Endodermal cell (in vitro differentiated cells): ENCODE measurements around the gene CCDC171. TPM values are rescaled to one million over a fixed set of nuclear protein-coding genes. Genes with fewer than 3 reads are reported as not detected.

Source experiments
- DNase-seq: peaks from one replicate; pipeline ENCODE4 v3.0.0-alpha.2; 2017
- H3K27ac ChIP-seq: 2 replicates; pipeline ENCODE4 v1.5.1; 2013; ENCODE audit warnings: mild to moderate bottlenecking, low read depth, low read length, moderate library complexity
- H3K27me3 ChIP-seq: 2 replicates; pipeline ENCODE4 v1.6.1; 2013; ENCODE audit warnings: mild to moderate bottlenecking, low read length, moderate library complexity; ENCODE audit not compliant: insufficient read depth, control insufficient read depth, poor library complexity, severe bottlenecking
- H3K36me3 ChIP-seq: 2 replicates; pipeline ENCODE4 v1.7.0; 2013; ENCODE audit warnings: mild to moderate bottlenecking, low read length, moderate library complexity; ENCODE audit not compliant: control insufficient read depth, insufficient read depth
- H3K4me1 ChIP-seq: one replicate; pipeline ENCODE4 v1.7.0; 2013; ENCODE audit warnings: low read length; ENCODE audit not compliant: control insufficient read depth, insufficient read depth
- H3K4me3 ChIP-seq: 2 replicates; pipeline ENCODE4 v1.5.1; 2013; ENCODE audit warnings: mild to moderate bottlenecking, low read length, moderate library complexity
- H3K9ac ChIP-seq: 2 replicates; pipeline ENCODE4 v1.6.1; 2013; ENCODE audit warnings: mild to moderate bottlenecking, low read length, moderate library complexity; ENCODE audit not compliant: poor library complexity, severe bottlenecking; ENCODE audit errors: extremely low read depth
- H3K9me3 ChIP-seq: 2 replicates; pipeline ENCODE4 v1.6.1; 2013; ENCODE audit warnings: mild to moderate bottlenecking, low read length, moderate library complexity; ENCODE audit not compliant: control insufficient read depth
- H3K27ac Mint-ChIP-seq: 2 replicates; pipeline ENCODE4 v1.8.0; 2020; ENCODE audit warnings: mixed read lengths
- H3K27me3 Mint-ChIP-seq: 2 replicates; pipeline ENCODE4 v1.8.0; 2021; ENCODE audit warnings: mild to moderate bottlenecking, mixed read lengths; ENCODE audit not compliant: insufficient read depth
- H3K36me3 Mint-ChIP-seq: 2 replicates; pipeline ENCODE4 v1.8.0; 2020; ENCODE audit warnings: low read depth, mixed read lengths
- H3K4me1 Mint-ChIP-seq: 2 replicates; pipeline ENCODE4 v1.8.0; 2020; ENCODE audit warnings: mixed read lengths
- H3K4me3 Mint-ChIP-seq: 2 replicates; pipeline ENCODE4 v1.8.0; 2020; ENCODE audit warnings: mild to moderate bottlenecking, moderate library complexity, mixed read lengths
- H3K9me3 Mint-ChIP-seq: 2 replicates; pipeline ENCODE4 v1.8.0; 2020; ENCODE audit warnings: mild to moderate bottlenecking, mixed read lengths
- CTCF ChIP-seq: fragments of 200-600 bp; sonication (generic); conservative IDR thresholded peaks from 2 replicates; pipeline ENCODE4 v1.5.0; 2021; ENCODE audit warnings: antibody characterized with exemption, mild to moderate bottlenecking
- WGBS, 2 experiments: methylation state at CpG; one replicate each; pipeline versions ENCODE4 v1.1.5 to v1.1.7; 2013; ENCODE audit warnings: missing lambda C conversion rate in 2 of 2, mixed read lengths in 1 of 2; ENCODE audit not compliant: insufficient coverage in 1 of 2, insufficient read length in 1 of 2; 5-methylcytosine and 5-hydroxymethylcytosine counted together
- total RNA-seq, 2 donors: library from RNA; stranded (reverse); fragmentation: NEBNext Ultra II Directional in 1 of 2; extraction: Animal tissue kit (Norgen Biotek cat#: 25700) in 1 of 2; gene quantifications; 2 replicates in 1 of 2; 3 replicates in 1 of 2; pipeline ENCODE4 v1.2.1, GENCODE V29; 2021

CCDC171 gene
- total RNA-seq, 2 donors from 2014 or later, result 6.3 to 6.8 TPM

- no peak overlapping the region for H3K27ac ChIP-seq
These were observed 293.8 kb downstream of the CCDC171 start for GRCh38 chr9:15846611-15847010.

DNA sequence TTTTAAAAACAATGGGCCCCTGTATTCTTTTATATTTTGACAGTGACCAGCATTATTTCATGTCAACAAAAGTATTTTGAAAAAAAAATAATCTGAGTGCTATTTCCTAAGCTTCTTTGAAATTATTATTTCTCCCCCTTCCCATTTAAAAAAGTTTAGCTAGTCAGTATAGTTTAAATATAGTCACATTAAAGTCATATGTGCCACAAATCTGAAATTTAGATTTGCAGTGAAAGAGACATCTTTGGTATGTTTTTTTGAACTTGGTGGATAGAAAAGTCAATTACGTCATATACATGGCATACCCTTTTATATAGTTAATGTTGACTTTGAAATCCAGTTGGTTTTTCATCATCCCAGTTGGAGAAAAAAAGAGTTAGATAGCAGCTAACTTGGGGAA lies 297.0 kb downstream of the CCDC171 start:
- DNase-seq, result no peak
- Mint-ChIP-seq H3K4me1 (no peaks in the 10 kb centered on the region), H3K36me3 (no peaks in the 10 kb centered on the region)

More at GRCh38 chr9:15846611-15847010, 293.8 kb downstream of the CCDC171 start:
- Mint-ChIP-seq H3K4me3 (no peak overlapping the region), H3K36me3 (no peaks in the 10 kb centered on the region), H3K4me1 (peaks cover 9% of the 10 kb centered on the region), H3K9me3 (no peaks in the 10 kb centered on the region), H3K27me3 (no peaks in the 10 kb centered on the region), H3K27ac (no peak overlapping the region)
- WGBS, 2 experiments, result 91% methylated on average over 4 to 6 of the region's 6 CpGs
- Histone ChIP-seq H3K4me1 (peaks cover 6% of the 10 kb centered on the region), H3K9me3 (no peaks in the 10 kb centered on the region), H3K36me3 (no peaks in the 10 kb centered on the region), H3K4me3 (no peak overlapping the region), H3K9ac (no peak overlapping the region), H3K27me3 (no peaks in the 10 kb centered on the region)
- no peak for DNase-seq
- no peak for TF ChIP-seq CTCF

GRCh38 chr9:15851766-15852165 lies 298.9 kb downstream of the CCDC171 start:
- Histone ChIP-seq H3K4me3 (no peak overlapping the region), H3K36me3 (no peaks in the 10 kb centered on the region), H3K27ac (no peak overlapping the region), H3K9me3 (no peaks in the 10 kb centered on the region), H3K9ac (no peak overlapping the region), H3K27me3 (no peaks in the 10 kb centered on the region), H3K4me1 (no peaks in the 10 kb centered on the region)
- no peaks in the 10 kb centered on the region for H3K4me1 Mint-ChIP-seq
- no peak for TF ChIP-seq CTCF
- H3K9me3 Mint-ChIP-seq, result no peaks in the 10 kb centered on the region
- DNase-seq, result no peak
- H3K4me3 Mint-ChIP-seq, result no peak overlapping the region
- H3K27me3 Mint-ChIP-seq, result no peaks in the 10 kb centered on the region
- no peaks in the 10 kb centered on the region for H3K36me3 Mint-ChIP-seq
- H3K27ac Mint-ChIP-seq, result no peak overlapping the region
- WGBS, 2 experiments, result 95% methylated on average over 2 of the region's 2 CpGs; no CpG with 5 or more reads in 1 of the 2 experiments

More for the DNA sequence above, 297.0 kb downstream of the CCDC171 start:
- Histone ChIP-seq H3K27me3 (no peaks in the 10 kb centered on the region), H3K4me3 (no peak overlapping the region), H3K4me1 (no peaks in the 10 kb centered on the region), H3K36me3 (no peaks in the 10 kb centered on the region), H3K9me3 (no peaks in the 10 kb centered on the region), H3K27ac (no peak overlapping the region), H3K9ac (no peak overlapping the region)
- no peaks in the 10 kb centered on the region for H3K27me3 Mint-ChIP-seq
- H3K9me3 Mint-ChIP-seq, result no peaks in the 10 kb centered on the region
- no peak overlapping the region for H3K4me3 Mint-ChIP-seq
- WGBS, 2 experiments, result 100% methylated on average over 1 of the region's 1 CpG; no CpG with 5 or more reads in 1 of the 2 experiments
- no peak for TF ChIP-seq CTCF
- H3K27ac Mint-ChIP-seq, result no peak overlapping the region
